H1 (cell line): ENCODE measurements around the gene HMOX2. TPM values are rescaled to one million over a fixed set of nuclear protein-coding genes. Genes with fewer than 3 reads are reported as not detected.
A peak's percentile ranks its signal among the peaks of the same experiment; 100 is the strongest.

Experiments used
- CTCF ChIA-PET: fragments of 300-600 bp; sonication (Branson Sonifier 250); formaldehyde crosslinking; loops from one replicate; lab custom pipeline; 2021; ENCODE audit not compliant: partially characterized antibody; lab: Charles Lee
- POLR2A ChIA-PET: fragments of 300-600 bp; sonication (Branson Sonifier 250); formaldehyde crosslinking; loops from one replicate; lab custom pipeline; 2021; ENCODE audit warnings: inconsistent platforms; ENCODE audit not compliant: partially characterized antibody; lab: Charles Lee
- DNase-seq, 2 experiments: peaks; one replicate each; pipeline versions ENCODE4 v3.0.0 to v3.0.0-alpha.2; 2010 to 2022; ENCODE audit warnings: low spot score in 2 of 2, low read depth in 1 of 2, mixed read lengths in 1 of 2
- FAIRE-seq: peaks from 2 replicates; lab custom pipeline; 2011; peaks lifted over from hg19 to GRCh38; lab: Jason Lieb, UNC
- H2AFZ ChIP-seq: 2 replicates; pipeline ENCODE4 v1.8.1; 2012; ENCODE audit warnings: low read length, inconsistent platforms
- H2AK5ac ChIP-seq: 2 replicates; pipeline ENCODE4 v1.6.1; 2013; ENCODE audit warnings: low read depth, low read length
- H2BK120ac ChIP-seq: replicated peaks from 2 replicates; pipeline ENCODE3; 2013; ENCODE audit warnings: low read depth, low read length, inconsistent platforms
- H2BK12ac ChIP-seq: 2 replicates; pipeline ENCODE4 v1.6.1; 2013; ENCODE audit warnings: low read depth, low read length
- H2BK15ac ChIP-seq: 2 replicates; pipeline ENCODE4 v1.6.1; 2013; ENCODE audit warnings: low read length
- H2BK20ac ChIP-seq: 2 replicates; pipeline ENCODE4 v1.6.1; 2013; ENCODE audit warnings: low read length
- H2BK5ac ChIP-seq: 2 replicates; pipeline ENCODE4 v1.6.1; 2013; ENCODE audit warnings: low read depth, low read length
- H3K14ac ChIP-seq: 2 replicates; pipeline ENCODE4 v1.6.1; 2013; ENCODE audit warnings: inconsistent platforms; ENCODE audit not compliant: insufficient read length
- H3K18ac ChIP-seq: 2 replicates; pipeline ENCODE4 v1.6.1; 2013; ENCODE audit warnings: low read length; ENCODE audit errors: extremely low read depth
- H3K23ac ChIP-seq: 2 replicates; pipeline ENCODE4 v1.6.1; 2013; ENCODE audit warnings: inconsistent platforms; ENCODE audit not compliant: insufficient read length
- H3K23me2 ChIP-seq: 2 replicates; pipeline ENCODE4 v1.6.1; 2013; ENCODE audit warnings: low read depth, low read length
- H3K27ac ChIP-seq: 2 replicates; pipeline ENCODE4 v1.6.1; 2011; ENCODE audit warnings: low read depth, low read length, inconsistent platforms
- H3K27me3 ChIP-seq, 4 experiments: replicated peaks in 1 of 4; 1 replicate in 1 of 4; 2 replicates in 3 of 4; pipeline versions ENCODE4 v1.6.1 to v1.8.1; 2011 to 2013; ENCODE audit warnings: low read length in 3 of 4, mild to moderate bottlenecking in 3 of 4, inconsistent platforms in 2 of 4, mixed read lengths in 2 of 4, moderate library complexity in 1 of 4; ENCODE audit not compliant: control insufficient read depth in 3 of 4, insufficient read depth in 3 of 4; ENCODE audit errors: extremely low read depth in 1 of 4
- H3K36me3 ChIP-seq, 4 experiments: 2 replicates each; pipeline versions ENCODE4 v1.6.1 to v1.8.1; 2011 to 2013; ENCODE audit warnings: mild to moderate bottlenecking in 4 of 4, low read length in 3 of 4, moderate library complexity in 2 of 4, control low read depth in 1 of 4, inconsistent platforms in 1 of 4; ENCODE audit not compliant: insufficient read depth in 4 of 4, control insufficient read depth in 2 of 4
- H3K4ac ChIP-seq: replicated peaks from 2 replicates; pipeline ENCODE3; 2013; ENCODE audit warnings: low read length, low read depth, mixed read lengths, inconsistent platforms; ENCODE audit not compliant: insufficient read length
- H3K4me1 ChIP-seq, 4 experiments: replicated peaks in 1 of 4; 1 replicate in 1 of 4; 2 replicates in 3 of 4; pipeline versions ENCODE4 v1.6.1 to v1.8.1; 2011 to 2013; ENCODE audit warnings: low read length in 3 of 4, inconsistent platforms in 2 of 4, mixed read lengths in 1 of 4; ENCODE audit not compliant: insufficient read depth in 4 of 4, control insufficient read depth in 3 of 4
- H3K4me2 ChIP-seq, 2 experiments: 2 replicates each; pipeline versions ENCODE4 v1.6.1 to v1.8.1; 2011 to 2013; ENCODE audit warnings: low read depth in 2 of 2, low read length in 2 of 2, control low read depth in 1 of 2, inconsistent platforms in 1 of 2, mild to moderate bottlenecking in 1 of 2; ENCODE audit not compliant: insufficient read depth in 1 of 2
- H3K4me3 ChIP-seq, 4 experiments: fragments of 200-600, 300-600 bp in 1 of 4; sonication (generic), shearing (Covaris generic), sonication (Bioruptor Twin) in 1 of 4; 2 replicates each; pipeline versions ENCODE4 v1.5.1 to v1.8.1; 2011 to 2016; ENCODE audit warnings: low read length in 4 of 4, low read depth in 3 of 4, control low read depth in 2 of 4, inconsistent platforms in 2 of 4, mild to moderate bottlenecking in 2 of 4, mixed read lengths in 1 of 4, moderate library complexity in 1 of 4; ENCODE audit not compliant: insufficient read depth in 2 of 4; ENCODE audit errors: extremely low read depth in 1 of 4
- H3K56ac ChIP-seq: replicated peaks from 2 replicates; pipeline ENCODE3; 2013; ENCODE audit warnings: low read depth, mild to moderate bottlenecking, mixed read lengths, low read length, inconsistent platforms; ENCODE audit not compliant: insufficient read length
- H3K79me1 ChIP-seq: 2 replicates; pipeline ENCODE4 v1.6.1; 2013; ENCODE audit warnings: low read depth, low read length, control low read depth
- H3K79me2 ChIP-seq, 2 experiments: 2 replicates each; pipeline versions ENCODE4 v1.6.1 to v1.8.1; 2012 to 2013; ENCODE audit warnings: low read length in 2 of 2, mild to moderate bottlenecking in 2 of 2, inconsistent platforms in 1 of 2; ENCODE audit not compliant: insufficient read depth in 2 of 2, control insufficient read depth in 1 of 2
- H3K9ac ChIP-seq, 4 experiments: replicated peaks in 1 of 4; 1 replicate in 1 of 4; 2 replicates in 3 of 4; pipeline versions ENCODE4 v1.6.1 to v1.8.1; 2011 to 2013; ENCODE audit warnings: low read depth in 3 of 4, low read length in 3 of 4, control low read depth in 2 of 4, mild to moderate bottlenecking in 2 of 4, moderate library complexity in 2 of 4, inconsistent platforms in 1 of 4; ENCODE audit errors: extremely low read depth in 1 of 4
- H3K9me3 ChIP-seq, 2 experiments: 2 replicates each; pipeline versions ENCODE4 v1.6.1 to v1.8.1; 2012 to 2013; ENCODE audit warnings: mild to moderate bottlenecking in 2 of 2, moderate library complexity in 2 of 2, control low read depth in 1 of 2, inconsistent platforms in 1 of 2, low read depth in 1 of 2, low read length in 1 of 2, mixed read lengths in 1 of 2; ENCODE audit not compliant: insufficient read depth in 2 of 2
- H4K20me1 ChIP-seq, 2 experiments: replicated peaks in 1 of 2; 2 replicates each; pipeline versions ENCODE3 to v1.8.1; 2011 to 2013; ENCODE audit warnings: inconsistent platforms in 2 of 2, low read length in 2 of 2, mild to moderate bottlenecking in 1 of 2; ENCODE audit not compliant: insufficient read depth in 2 of 2, control insufficient read depth in 1 of 2
- H4K5ac ChIP-seq: 2 replicates; pipeline ENCODE4 v1.6.1; 2013; ENCODE audit warnings: low read length, low read depth, mixed read lengths, inconsistent platforms; ENCODE audit not compliant: insufficient read length
- H4K8ac ChIP-seq: 2 replicates; pipeline ENCODE4 v1.8.0; 2013; ENCODE audit warnings: mild to moderate bottlenecking, moderate library complexity, low read length, inconsistent platforms; ENCODE audit not compliant: insufficient read depth; ENCODE audit errors: extremely low read depth
- H4K91ac ChIP-seq: replicated peaks from 2 replicates; pipeline ENCODE3; 2013; ENCODE audit warnings: low read length, mixed read lengths, inconsistent platforms; ENCODE audit not compliant: insufficient read length
- ATF3 ChIP-seq: IDR thresholded peaks from 2 replicates; pipeline ENCODE4 v1.6.1; 2011; ENCODE audit warnings: low read depth, mild to moderate bottlenecking, low read length; ENCODE audit not compliant: insufficient read depth
- CTBP2 ChIP-seq: IDR thresholded peaks from 2 replicates; pipeline ENCODE4 v1.7.0; 2011; ENCODE audit warnings: borderline replicate concordance, mild to moderate bottlenecking, moderate library complexity, mixed read lengths, low read length; ENCODE audit not compliant: insufficient read depth, insufficient read length
- NRF1 ChIP-seq: IDR thresholded peaks from 2 replicates; pipeline ENCODE4 v1.6.1; 2011; ENCODE audit warnings: mild to moderate bottlenecking, low read depth, low read length, improper control_type of control experiment
- POLR2AphosphoS5 ChIP-seq: IDR thresholded peaks from 2 replicates; pipeline ENCODE4 v1.6.1; 2011; ENCODE audit warnings: low read depth, low read length
- RNF2 ChIP-seq: fragments of 200-900, 300-1000 bp; sonication (generic); IDR thresholded peaks from 2 replicates; pipeline ENCODE4 v1.7.1; 2016; ENCODE audit warnings: borderline replicate concordance, low read depth, mild to moderate bottlenecking, antibody characterized with exemption, low read length; ENCODE audit not compliant: poor library complexity, severe bottlenecking; ENCODE audit errors: missing control alignments
- SRF ChIP-seq: IDR thresholded peaks from 2 replicates; pipeline ENCODE4 v1.6.1; 2011; ENCODE audit warnings: mild to moderate bottlenecking, low read depth, low read length, moderate library complexity
- SUZ12 ChIP-seq: fragments of 200-600 bp; sonication (generic); IDR thresholded peaks from 2 replicates; pipeline ENCODE4 v1.6.1; 2012; ENCODE audit warnings: mild to moderate bottlenecking, inconsistent platforms, low read length, moderate library complexity, mixed read lengths
- TAF7 ChIP-seq: optimal IDR thresholded peaks from 2 replicates; pipeline ENCODE3; 2011; ENCODE audit warnings: low read depth, mild to moderate bottlenecking, inconsistent platforms, low read length, moderate library complexity, borderline replicate concordance
- TEAD4 ChIP-seq: IDR thresholded peaks from 2 replicates; pipeline ENCODE4 v1.6.1; 2012; ENCODE audit warnings: low read depth, low read length, inconsistent platforms, mixed read lengths
- WGBS, 2 experiments: shearing (Covaris generic) in 1 of 2; methylation state at CpG; one replicate each; pipeline versions ENCODE4 v1.1.6 to v1.1.7; 2013 to 2015; ENCODE audit warnings: low lambda C conversion rate in 2 of 2, mixed read lengths in 2 of 2, inconsistent platforms in 1 of 2, low coverage in 1 of 2, missing lambda C conversion rate in 1 of 2; ENCODE audit not compliant: insufficient replicate concordance in 2 of 2, insufficient coverage in 1 of 2, insufficient read length in 1 of 2; ENCODE audit errors: extremely low coverage in 1 of 2, missing lambda C conversion rate in 1 of 2; 5-methylcytosine and 5-hydroxymethylcytosine counted together
- polyA plus RNA-seq, 7 experiments: library from polyadenylated mRNA; depleted of rRNA in 3 of 7; stranded (reverse) in 5 of 7; unstranded in 2 of 7; fragments of >200 nt in 5 of 7; fragments of 200-250 nt in 2 of 7; gene quantifications; 1 replicate in 5 of 7; 2 replicates in 1 of 7; 4 replicates in 1 of 7; pipeline versions ENCODE4 v1.2.1 to v1.2.3, GENCODE V29; 2011 to 2013; ENCODE audit warnings: missing spikeins in 2 of 7, mixed read lengths in 2 of 7
- total RNA-seq: library from RNA; stranded (reverse); fragmentation: NEBNext Ultra II Directional; extraction: Animal tissue kit (Norgen Biotek cat#: 25700); gene quantifications from 2 replicates; pipeline ENCODE4 v1.2.1, GENCODE V29; 2021
- TF ChIP-seq, protein P1 (sequence below): IDR thresholded peaks from 2 replicates; pipeline ENCODE4 v1.6.1; 2012; ENCODE audit warnings: inconsistent platforms

The HMOX2 gene
- total and polyA plus RNA-seq, 2 of the 8 experiments (the other 6 are each of a cell fraction or from before 2014, with no cell fraction given) = 36.5 to 48.4 TPM

DNA sequence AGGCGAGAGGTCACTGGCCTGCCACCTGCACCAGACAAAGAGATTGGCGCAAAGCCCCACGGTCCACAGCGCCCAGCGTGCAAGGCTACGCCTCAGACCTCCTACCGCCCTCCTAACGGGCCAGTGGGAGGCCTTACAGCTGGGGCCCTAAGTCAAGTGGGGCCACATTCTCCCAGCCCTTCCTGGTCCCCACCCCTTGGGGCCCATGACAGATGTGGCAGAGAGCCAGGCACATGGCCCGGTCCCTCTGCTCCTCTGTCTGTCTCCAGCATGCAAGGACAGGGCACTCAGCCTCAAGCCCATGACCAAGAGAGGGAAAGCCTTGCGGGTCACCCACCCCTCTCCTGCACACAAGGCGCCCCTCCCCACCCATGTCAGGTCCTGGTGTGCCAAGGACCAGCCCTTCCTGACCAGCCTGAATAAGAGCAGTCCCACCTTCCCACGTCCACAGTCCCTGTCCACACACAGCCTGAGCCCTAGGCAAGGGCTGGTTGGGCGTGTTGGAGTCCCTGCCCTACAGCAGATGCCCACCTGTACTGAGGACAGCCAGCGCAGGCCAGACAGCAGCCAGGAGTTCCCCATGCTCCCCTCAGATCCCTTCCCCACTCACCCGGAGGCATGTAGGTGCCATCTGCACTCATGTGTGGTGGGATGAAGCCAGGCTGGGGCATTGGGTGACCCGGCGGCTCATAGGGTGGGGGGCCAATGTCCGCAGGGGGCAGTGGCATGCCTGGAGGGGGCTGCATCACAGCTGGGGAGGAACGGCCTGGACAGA is 37.1 kb downstream of the HMOX2 start:
- Histone ChIP-seq H3K18ac (no peak overlapping the region), H2BK5ac (0 out of 2 replicates have a peak overlapping the region, but pooled peaks have one; percentile 44), H4K20me1 (peaks cover 10 to 21% of the 10 kb centered on the region in 2 experiments), H3K4me2 (no peak overlapping the region), H4K91ac (no peak overlapping the region), H3K27me3 (no peaks in the 10 kb centered on the region), H2BK12ac (no peak overlapping the region), H3K9me3 (no peaks in the 10 kb centered on the region), H2BK15ac (no peak overlapping the region), H3K23ac (no peak overlapping the region), H3K4ac (no peak overlapping the region), H4K5ac (no peak overlapping the region), H2BK120ac (no peak overlapping the region), H3K9ac (no peak overlapping the region), H2BK20ac (no peak overlapping the region), H3K23me2 (no peaks in the 10 kb centered on the region), H3K4me3 (no peak overlapping the region), H3K14ac (no peak overlapping the region), H3K36me3 (peaks cover 10 to 20% (median 10%) of the 10 kb centered on the region in 4 experiments; a peak in 4 of 8 replicates), H2AK5ac (no peak overlapping the region), H3K27ac (no peak overlapping the region), H3K79me1 (no peaks in the 10 kb centered on the region; the same call in 1 of the 2 replicates), H3K4me1 (peaks cover 0 to 5% (median 2%) of the 10 kb centered on the region in 4 experiments; a peak in 6 of 7 replicates), H2AFZ (no peak overlapping the region), H4K8ac (peak overlapping the region; percentile 57), H3K79me2 (peaks cover 0 to 5% of the 10 kb centered on the region in 2 experiments; a peak in 1 of 4 replicates), H3K56ac (no peak overlapping the region)
- 85% methylated on average over 8 of the region's 19 CpGs; no CpG with 5 or more reads in 1 of the 2 experiments for WGBS, 2 experiments
- ChIA-PET POLR2A (interaction anchor here (1.6 kb wide), 1 partner anchor 73 kb away, joined by 4 read pairs; no protein-coding TSS in a partner anchor), CTCF (interaction anchor here (0.6 to 35.4 kb wide), 10 partner anchors 7 to 331 kb away, joined by 3 to 968 read pairs (median 10); partner anchors contain the start of genes C16orf96 and CDIP1)
- no peak for DNase-seq
- FAIRE-seq = no peak
- TF ChIP-seq TAF7 = no peak
- TF ChIP-seq, protein P1, sequence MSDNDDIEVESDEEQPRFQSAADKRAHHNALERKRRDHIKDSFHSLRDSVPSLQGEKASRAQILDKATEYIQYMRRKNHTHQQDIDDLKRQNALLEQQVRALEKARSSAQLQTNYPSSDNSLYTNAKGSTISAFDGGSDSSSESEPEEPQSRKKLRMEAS = no peak
- TF ChIP-seq CTBP2 = no peak
- no peak for TF ChIP-seq NRF1
- TF ChIP-seq TEAD4 = no peak
- no peak for TF ChIP-seq RNF2
- TF ChIP-seq SRF = no peak
- no peak for TF ChIP-seq POLR2AphosphoS5
- no peak for TF ChIP-seq SUZ12
- no peak for TF ChIP-seq ATF3
